Gastrocnemius medialis (tissue), 4 donors: Measurements from ENCODE around the gene ARSK.

ENCODE experiments used
- POLR2A ChIP-seq, 2 donors: fragments of 450-650 bp; IDR thresholded peaks; one replicate each; pipeline ENCODE4 v1.6.1; 2017; ENCODE audit warnings: antibody characterized with exemption in 2 of 2, mild to moderate bottlenecking in 2 of 2, moderate library complexity in 2 of 2
- TF ChIP-seq, protein P1 (sequence below), 5 experiments: fragments of 450-650 bp in 3 of 5; fragments of 200-600 bp in 2 of 5; sonication (generic) in 2 of 5; IDR thresholded peaks in 4 of 5; conservative IDR thresholded peaks in 1 of 5; 1 replicate in 4 of 5; 2 replicates in 1 of 5; pipeline ENCODE4 v1.5.1; 2016 to 2019; ENCODE audit warnings: antibody characterized with exemption in 5 of 5, mild to moderate bottlenecking in 3 of 5, moderate library complexity in 3 of 5

DNA sequence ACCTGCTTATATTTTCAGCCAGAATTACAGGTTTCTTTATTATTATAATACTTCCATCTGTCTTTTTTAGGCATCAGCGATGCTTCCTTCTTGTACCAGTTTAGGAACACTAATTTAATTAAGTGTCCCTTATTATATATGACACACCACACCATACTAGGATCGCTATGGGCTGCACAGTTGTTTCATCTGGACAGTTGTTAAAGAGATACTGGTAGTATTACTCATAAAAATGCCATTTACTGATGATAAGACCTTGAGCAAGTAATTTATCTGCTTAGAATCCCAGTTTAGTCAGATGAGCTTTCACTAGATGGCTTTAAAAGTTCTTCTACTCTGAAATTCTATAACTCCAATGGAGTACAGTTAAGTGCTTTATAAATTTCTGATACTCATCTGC is 17.1 kb downstream of the ARSK start:
- TF ChIP-seq, protein P1, sequence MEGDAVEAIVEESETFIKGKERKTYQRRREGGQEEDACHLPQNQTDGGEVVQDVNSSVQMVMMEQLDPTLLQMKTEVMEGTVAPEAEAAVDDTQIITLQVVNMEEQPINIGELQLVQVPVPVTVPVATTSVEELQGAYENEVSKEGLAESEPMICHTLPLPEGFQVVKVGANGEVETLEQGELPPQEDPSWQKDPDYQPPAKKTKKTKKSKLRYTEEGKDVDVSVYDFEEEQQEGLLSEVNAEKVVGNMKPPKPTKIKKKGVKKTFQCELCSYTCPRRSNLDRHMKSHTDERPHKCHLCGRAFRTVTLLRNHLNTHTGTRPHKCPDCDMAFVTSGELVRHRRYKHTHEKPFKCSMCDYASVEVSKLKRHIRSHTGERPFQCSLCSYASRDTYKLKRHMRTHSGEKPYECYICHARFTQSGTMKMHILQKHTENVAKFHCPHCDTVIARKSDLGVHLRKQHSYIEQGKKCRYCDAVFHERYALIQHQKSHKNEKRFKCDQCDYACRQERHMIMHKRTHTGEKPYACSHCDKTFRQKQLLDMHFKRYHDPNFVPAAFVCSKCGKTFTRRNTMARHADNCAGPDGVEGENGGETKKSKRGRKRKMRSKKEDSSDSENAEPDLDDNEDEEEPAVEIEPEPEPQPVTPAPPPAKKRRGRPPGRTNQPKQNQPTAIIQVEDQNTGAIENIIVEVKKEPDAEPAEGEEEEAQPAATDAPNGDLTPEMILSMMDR (IDR thresholded peaks at IDR 0.05 in 4 of 5, conservative IDR thresholded peaks at IDR 0.05 in 1 of 5), result no peak
- no peak for TF ChIP-seq POLR2A (IDR thresholded peaks at IDR 0.05)
